GM19452 (cell line): Measurements from ENCODE around the gene TBC1D10B.

Experiments
- ATAC-seq: cut with Tn5 transposase; IDR thresholded peaks from one replicate; pipeline ENCODE4 v1.9.1; 2021; ENCODE audit not compliant: unreplicated experiment

TBC1D10B gene

DNA sequence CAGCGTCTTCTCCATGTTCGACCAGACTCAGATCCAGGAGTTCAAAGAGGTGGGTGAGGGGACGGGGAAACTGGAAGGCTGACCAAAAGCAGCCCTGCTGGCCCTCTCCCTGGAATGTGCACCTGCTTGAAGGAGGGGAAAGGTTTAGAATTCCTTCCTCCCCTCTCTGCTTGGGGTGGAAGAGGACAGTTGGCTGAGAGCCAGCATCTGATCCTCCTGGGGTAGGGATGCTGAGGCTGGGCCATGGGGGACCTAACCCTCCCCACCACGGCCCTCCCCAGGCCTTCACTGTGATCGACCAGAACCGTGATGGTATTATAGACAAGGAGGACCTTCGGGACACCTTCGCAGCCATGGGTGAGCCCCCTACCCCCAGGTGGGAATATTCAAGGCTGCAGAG, 5.6 kb upstream of the TBC1D10B start:
- ATAC-seq: no peak

DNA sequence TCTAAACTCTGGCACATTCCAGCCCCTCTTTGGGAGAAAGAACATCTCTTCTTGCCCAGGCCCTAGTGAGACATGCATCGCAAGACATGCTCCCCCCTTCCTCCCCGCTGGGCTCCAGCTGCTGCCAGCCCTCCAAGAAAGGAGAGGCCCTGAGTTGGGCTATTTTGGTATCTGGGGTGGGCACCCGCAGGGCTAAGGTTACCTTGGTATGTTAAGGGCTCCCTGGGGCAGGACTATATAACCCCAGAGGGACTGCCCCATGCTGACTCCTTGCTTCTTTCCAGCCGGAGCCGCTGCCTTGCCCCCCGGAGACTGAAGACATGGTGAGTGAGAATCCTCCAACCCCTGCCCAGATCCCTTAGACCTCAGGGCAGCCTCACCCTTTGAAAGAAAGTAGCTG, 4.2 kb upstream of the TBC1D10B start, which contains the start of gene MYL11:
TSS of gene MYL11 (plus strand) at position 265 of the 400 bp plus-strand sequence. CDS start at position 321, 56 bp downstream.
- no peak for ATAC-seq

DNA sequence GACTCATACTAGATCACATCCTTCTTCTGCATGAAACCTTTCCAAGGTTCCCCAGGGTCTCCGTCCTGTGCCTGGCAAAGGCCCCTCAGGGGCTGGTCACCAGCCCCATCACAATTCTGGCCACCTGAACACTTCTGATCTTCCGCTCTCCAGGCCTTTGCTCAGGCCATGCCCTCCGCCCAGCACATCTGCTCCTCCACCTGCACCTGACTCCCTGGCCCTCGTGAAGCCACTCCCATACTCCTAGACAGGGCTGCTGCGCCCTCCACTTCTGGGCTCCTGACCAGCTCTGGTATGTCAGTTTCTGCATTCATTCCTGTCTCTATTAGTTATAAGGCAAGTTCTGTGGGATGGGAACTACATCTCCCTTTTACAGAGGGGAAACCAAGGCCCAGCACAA, 2.4 kb upstream of the TBC1D10B start:
- ATAC-seq: no peak

DNA sequence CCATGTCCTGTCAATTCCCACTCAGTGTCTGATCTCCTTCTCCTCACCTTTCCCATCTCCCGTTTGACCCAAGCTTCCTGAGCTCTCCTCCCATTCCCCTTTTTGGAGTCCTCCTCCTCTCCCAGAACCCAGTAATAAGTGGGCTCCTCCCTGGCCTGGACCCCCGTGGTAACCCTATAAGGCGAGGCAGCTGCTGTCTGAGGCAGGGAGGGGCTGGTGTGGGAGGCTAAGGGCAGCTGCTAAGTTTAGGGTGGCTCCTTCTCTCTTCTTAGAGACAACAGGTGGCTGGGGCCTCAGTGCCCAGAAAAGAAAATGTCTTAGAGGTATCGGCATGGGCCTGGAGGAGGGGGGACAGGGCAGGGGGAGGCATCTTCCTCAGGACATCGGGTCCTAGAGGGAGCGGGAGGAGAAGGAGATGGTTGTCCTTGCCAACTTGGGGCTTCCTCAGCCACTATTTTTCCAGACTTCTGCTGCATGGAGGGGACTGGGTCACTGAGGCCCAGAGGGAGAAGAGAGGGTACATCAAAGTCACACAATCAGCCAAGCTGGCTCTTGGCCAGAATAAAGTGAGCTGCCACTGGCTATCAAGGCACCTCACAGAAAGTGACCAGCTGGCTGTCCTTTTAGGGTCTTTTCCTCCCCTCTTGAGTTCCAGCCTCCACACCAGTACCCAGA, 1.9 kb upstream of the TBC1D10B start:
- no peak for ATAC-seq

DNA sequence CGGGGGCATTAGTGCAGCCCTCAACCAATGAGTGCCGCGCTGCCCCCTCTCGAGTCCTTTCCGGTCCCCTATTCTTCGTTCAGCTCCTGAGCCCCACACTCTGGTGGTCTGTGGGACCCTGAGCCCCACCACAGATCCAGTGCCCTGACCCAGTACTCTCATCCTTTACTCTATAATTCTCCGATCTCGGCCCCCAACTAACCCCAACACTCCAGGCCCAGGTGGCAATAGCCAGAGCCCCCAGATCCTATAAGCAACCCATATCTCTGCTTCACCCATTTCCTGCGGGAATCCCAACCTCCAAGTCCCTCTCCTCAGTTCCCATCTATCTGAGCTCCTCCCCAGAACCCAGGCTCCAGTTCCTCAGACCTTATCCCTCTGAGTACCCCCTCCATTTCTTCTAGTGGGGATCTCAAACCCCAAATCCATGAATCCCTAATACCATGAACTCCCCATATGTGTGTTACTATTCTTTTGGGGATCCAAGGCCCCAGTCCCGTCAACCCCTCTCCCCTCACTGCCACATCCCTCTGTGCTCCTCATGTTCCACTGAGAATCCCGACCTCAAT, 1.0 kb upstream of the TBC1D10B start:
- ATAC-seq: no peak

DNA sequence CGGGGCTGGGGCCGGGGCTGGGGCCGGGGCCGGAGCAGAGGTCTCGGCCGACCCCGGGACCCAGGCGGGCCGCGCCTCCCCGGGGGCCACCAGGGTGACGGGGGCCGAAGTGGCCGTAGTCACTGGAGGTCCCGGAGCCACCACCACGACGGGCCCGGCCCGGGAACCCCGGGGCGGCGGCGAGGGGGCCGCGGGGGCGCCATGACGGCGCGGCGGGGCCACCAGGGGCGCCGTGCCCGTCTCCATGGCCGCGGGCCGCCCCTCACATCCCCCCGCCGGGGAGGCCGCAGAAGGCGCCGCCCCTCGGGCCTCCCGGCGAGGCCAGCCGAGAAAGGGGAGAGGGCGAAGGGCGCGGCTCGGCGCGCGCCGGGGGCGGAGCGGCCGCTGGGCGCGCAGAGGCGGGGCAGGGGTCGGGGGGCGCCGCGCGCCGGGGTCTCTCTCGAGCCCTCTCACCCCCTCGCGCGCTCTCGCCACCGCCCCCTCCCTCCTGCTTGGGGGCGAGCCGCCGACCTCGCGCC, 297 bp downstream of the TBC1D10B start:
- ATAC-seq: peak; percentile 12

DNA sequence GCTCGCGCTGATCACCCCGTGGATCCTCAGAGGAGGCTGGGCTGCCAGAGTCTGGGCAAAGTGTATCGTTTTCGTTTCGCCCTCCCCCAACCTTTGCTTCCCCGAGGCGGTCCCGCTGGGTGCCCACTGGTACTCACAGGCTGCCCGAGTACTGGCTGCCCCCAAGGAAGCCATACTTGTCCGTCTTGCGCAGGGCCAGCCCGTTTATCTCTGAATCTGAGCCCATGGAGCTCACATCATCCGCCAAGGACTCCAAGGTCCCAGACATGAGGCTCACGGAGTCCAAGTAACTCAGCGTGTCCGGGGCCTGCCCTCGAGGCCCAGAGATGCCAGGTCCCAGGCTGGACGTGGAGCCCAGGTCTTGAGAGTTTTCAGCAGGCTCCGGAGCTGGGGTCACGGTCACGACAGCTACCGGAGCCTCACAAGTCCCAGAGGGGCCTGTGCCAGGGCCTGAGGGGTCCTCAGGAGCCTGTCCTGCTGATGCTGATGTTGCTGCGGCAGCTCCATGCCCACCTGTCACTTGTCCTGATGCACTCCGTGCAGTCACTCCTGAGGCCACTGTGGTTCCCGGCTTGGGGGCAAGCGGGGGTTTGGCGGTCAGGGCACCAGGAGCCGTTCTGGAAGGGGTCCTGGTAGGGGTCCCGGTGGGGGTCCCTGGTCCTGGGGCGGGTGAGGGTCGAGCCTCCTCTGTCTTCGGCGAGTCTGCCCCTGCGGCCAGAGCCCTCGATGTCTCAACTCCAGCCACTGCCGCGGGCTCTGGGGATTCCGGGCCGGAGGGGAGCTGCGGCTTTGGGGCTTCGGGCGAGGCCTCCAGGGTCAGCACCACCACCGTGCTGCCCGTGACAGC, 980 bp downstream of the TBC1D10B start:
- no peak for ATAC-seq

DNA sequence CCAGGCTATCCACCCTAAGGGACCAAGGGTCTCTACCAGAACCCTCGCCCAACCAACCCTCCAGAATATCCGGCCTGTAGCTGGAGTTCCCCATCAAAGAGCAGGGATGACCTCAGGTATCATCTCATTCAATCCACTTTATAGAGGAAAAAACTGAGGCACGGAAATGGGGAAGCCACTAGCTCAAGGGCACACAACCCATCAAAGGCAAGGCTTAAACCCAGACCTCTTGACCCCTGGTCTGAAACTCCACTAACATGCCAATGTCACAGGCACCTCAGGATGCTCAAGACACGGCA, 1.6 kb downstream of the TBC1D10B start:
- no peak for ATAC-seq

DNA sequence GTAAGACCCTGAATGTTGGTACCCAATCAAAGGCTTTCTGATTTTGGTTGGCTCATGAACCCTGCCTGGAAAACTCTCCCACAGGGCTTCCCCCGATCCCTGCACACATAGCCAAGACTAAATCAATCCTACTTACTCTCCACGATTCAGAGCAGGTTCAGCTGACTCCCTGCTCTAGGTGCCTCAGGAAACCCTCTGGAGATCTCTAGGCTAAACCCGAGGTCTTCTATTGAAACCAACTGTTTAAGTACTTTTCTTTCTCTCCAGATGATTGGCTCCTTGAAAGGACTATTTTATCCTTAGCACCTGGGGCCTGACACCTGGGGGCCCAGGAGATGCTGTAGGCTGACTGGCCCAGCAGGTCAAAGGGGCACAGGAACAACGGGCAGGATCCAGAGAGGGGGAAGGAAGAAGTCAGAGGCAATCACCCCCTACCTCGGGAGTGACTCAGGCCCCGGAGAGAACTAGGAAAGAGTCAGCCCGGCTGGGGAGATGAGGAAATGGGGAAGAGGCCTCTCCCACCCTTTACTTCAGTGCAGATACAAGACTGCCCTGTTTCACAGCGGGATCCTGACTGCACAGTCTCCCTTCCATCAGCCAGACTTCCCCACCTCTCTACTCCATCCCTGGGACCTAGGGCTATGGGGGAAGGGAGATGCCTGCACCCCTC, 2.0 kb downstream of the TBC1D10B start:
- ATAC-seq: no peak

DNA sequence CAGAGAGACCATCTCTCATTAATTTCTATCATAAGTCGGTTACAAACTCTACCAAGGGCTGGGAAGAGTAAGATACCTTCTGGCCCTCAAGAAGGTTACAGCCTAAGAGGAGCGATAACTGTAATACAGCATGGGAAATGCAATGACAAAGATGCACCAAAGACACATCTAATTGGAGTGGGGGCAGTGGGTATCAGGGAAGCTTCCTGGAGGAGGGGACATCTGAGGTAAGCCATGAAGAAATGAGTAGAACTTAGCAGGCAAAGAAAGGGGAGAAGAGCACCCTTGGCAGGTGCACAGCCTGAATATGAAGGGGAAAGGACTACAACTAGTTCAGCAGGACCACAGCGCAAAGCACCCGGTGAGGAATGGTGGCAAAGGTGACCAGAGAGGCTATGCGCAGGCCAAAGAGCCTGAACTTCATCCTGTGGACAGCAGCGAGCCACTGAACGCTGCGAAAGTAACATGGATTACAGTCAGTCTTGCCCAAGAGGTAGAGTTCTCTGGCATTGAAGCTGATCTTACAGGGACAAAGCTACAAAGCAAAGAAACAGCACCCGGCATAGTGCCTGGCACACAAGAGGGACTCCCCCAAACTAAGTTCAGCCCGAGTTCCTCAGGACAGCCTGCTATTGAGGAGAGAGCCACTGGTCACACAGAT, 2.8 kb downstream of the TBC1D10B start:
- no peak for ATAC-seq

DNA sequence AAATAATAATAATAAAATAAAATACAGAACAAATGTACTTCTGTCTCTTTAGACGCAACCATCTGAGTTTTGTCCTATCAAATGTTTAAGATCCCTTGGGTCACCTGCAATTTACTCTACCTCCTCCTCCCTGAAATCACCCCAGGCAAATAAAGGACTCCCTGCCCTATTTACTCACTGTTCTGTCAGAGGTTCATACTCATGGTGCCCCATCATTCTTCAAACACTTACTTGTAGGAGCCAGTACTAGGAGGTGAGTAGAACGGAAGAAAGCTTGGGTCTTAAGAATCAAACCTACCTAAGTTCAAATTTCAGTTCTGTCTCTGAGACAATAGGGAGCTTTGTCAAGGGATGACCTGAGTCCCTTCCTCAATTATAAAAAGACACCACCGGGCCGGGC, 3.8 kb downstream of the TBC1D10B start:
- ATAC-seq: no peak

DNA sequence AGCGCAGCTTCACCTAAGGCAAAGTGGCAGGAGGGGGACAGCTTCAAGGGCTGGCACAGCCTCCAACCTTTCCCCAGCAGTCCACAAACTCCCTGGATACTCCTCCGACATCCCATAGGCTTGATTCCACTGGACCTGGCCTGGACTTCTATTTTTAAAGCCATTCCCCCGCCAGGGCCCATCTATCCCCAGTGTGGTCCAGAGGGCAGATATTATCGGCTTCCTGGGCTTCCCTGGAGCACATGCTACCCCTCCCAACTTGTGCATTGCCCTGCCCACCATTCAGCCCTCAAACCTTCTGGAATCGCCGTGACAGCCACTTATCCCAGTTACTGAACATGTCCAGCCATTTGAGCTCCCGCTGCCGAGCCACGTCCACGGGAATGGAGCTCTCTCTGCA, 5.1 kb downstream of the TBC1D10B start:
- ATAC-seq: no peak

DNA sequence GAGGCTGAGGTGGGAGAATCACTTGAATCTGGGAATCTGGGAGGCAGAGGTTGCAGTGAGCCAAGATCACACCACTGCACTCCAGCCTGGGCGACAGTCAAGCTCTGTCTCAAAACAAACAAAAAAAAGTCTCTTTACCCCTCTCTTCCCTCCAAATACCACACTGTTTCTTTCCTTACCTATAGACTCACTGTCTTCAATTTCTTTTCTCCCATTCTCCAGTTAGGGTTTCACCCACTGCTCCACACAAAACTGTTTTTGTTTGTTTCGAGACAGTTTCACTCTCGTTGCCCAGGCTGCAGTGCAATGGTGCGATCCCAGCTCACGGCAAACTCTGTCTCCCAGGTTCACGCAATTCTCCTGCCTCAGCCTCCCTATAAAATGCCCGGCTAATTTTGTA, 9.1 kb downstream of the TBC1D10B start:
- no peak for ATAC-seq

DNA sequence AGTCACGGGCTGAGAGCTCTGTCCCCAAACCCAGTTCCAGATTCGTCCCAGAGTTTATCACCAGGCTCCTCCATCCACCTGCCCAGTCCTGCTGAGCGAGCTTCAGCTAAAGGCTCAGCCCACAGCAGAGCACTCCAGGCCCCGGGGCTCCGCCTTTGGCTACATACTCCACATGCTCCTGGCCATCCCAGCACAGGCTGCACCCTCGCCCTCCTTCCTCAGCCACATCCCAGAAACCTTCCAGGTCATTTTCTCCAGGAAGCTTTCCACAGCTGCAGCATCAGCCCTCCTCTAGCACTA, 10.5 kb downstream of the TBC1D10B start:
- ATAC-seq: no peak

DNA sequence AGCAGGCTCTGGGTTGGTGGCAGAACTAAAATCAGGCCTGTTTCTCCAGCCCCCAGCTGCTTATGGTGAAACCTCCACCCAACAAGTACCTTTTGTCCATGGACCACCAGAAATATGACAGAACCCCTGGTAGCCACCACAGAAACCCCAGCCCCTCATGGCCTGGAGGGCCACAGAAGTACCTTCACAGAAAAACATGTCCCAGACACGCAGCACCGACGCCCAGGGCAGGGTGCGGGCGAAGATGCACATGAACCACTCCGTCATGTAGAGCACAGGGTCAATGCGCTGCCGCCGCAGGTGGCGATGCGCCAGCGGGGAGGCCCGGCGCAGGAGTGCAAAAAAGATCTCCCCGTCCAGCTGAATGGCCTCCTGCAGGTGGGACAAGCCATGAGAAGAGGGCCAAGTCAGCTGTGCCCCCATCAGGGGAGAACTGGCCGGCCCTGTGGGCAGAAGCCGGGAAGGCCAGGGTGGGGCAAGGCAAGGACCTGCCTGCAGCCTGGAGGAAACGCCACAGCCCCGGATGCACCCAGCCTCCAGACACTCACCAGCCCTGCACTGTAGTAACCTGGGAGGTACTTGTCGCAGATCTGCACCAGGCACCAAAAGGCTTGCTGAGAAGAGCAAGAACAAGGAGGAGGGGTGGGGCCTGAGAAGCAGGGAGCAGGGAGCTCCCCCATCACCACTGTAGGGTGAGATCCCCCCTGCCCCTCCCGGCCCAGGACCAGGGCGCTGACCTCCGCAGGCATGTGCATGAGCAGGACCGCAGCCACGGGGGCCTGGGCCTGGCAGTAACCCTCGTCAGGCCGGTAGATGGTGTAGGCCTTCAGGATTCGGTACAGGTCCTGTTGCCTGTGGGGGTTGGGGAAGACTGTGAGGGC, 11.1 kb downstream of the TBC1D10B start:
- ATAC-seq: no peak

DNA sequence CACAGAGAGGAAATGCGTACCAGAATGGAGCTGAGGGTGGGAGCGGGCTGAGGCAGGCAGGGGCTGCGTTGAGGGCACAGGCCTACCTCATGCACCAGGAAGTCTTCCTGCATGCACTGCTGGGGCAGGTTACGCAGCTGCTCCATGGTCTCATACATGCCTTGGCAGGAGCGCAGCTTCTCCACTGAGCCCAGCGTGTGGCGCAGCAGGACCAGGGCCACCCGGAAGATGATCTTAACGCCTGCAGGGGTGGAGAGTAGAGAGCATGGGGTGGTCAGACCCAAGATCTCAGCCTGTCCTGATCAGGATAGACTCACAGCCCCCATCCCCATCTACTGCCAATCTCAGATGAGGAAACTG, 11.7 kb downstream of the TBC1D10B start:
- ATAC-seq: no peak

DNA sequence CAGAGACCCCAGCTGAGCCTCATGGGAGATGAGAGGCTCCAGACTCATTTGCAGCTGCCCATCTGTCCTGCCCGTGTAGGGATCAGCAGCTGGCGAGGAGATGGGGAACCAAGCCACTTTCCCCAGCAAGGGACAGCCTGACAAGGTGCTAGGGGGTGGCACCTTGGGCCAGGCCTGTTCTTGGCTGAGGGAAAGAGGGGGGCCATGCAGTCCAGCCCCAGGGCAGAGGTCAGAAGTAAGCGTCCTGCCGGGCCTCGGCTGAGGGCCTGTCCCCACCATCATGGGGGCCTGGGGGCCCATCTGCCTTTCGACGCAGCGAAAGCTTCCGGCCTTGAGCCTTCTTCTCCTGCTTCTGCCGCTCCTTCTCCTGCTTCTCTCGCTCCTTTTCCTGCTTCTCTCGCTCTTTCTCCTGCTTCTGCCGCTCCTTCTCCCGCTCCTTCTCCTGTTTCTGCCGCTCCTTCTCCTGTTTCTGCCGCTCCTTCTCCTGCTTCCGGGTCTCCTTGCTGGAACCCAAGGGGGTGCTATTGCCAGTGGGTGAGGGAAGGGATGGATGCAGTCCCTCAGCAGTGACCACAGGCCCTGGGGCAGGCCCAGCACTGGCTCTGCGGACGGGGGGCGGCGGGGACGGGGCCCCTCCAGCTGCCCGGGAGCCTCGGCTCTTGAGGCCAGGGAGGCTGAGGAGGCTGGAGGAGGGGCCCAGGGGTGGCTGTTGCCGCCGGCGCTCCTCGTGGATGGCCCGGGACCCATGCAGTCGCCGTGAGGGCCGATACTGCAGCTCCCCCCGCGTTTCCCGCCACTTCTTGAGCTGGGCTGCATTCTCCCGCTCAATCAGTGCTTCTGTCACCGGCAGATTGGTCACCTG, 12.3 kb downstream of the TBC1D10B start:
- ATAC-seq: no peak

DNA sequence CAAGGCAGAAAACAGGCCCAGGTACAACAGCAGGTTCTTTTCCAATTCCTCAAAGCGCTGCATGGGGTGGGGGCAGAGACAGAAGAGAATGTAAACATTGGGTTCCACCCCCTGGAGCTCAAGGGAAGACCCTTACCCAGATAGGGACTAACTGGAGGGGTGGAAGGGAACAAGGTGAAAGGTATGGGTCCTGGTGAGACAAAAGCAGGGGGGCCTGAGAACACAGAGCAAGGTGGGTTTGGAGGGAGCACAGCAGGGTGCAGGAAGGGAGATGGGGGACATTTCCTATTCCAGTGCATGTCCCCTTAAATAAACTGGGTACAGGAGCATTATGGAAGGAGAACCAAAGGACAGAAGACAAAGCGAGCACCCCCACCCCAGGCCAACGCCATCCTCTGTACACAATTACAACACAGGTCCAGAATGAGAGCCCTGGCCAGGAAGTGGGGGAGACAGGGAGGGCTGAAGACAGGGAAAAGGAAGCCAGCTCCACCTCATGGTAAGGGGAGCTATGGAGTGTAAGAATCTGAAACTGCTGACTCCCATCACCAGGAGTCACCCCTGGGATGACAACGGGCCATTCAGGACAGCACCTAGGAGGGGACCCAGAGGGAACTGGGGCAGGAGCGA, 13.1 kb downstream of the TBC1D10B start:
- ATAC-seq: no peak
